Tibial nerve (tissue), 3 donors: Measurements from ENCODE around the gene ESRRB.

Experiments used
- CTCF ChIP-seq, 5 experiments: fragments of 200-600 bp in 3 of 5; fragments of 450-650 bp in 2 of 5; sonication (generic) in 3 of 5; IDR thresholded peaks; one replicate each; pipeline ENCODE4 v1.5.1; 2016 to 2019; ENCODE audit warnings: antibody characterized with exemption in 5 of 5, mild to moderate bottlenecking in 3 of 5, moderate library complexity in 2 of 5
- POLR2A ChIP-seq, 2 donors: fragments of 450-650 bp; IDR thresholded peaks; one replicate each; pipeline ENCODE4 v1.6.1; 2017; ENCODE audit warnings: antibody characterized with exemption in 2 of 2, mild to moderate bottlenecking in 2 of 2, moderate library complexity in 2 of 2

- TF ChIP-seq CTCF (IDR thresholded peaks at IDR 0.05) (no peak), POLR2A (IDR thresholded peaks at IDR 0.05) (no peak)
Observed at GRCh38 chr14:76473481-76474263, 97.7 kb downstream of the ESRRB start.
